ENCODE results near the gene FAM168A.
"Not testable (repeated sequence)": the region's sequence is repeated elsewhere in the genome, so short reads cannot be mapped to it uniquely, and the experiment has no call there.

The FAM168A gene

GRCh38 chr11:73465023-73465675 is 132.8 kb downstream of the FAM168A start:
- no peak for DNase-seq

DNA sequence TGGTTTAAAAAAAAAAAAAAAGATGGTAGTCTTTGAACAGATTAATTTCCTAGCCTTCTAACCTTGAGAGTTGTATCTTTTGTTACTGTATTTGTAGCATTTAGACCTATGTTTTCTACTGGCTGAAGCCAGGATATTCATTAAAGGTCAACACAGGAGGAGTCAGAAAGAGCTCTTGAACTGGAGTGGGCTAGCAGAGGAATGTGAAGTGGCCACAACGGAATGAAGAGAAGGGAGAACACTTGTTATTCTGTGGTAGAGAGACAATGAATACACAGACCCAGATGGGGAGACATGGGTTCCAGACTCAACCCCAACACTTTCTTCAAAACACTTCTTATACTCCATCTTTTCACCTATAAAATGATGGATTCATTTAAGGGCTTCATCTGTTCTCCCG is 133.6 kb downstream of the FAM168A start:
- no peak for DNase-seq

DNA sequence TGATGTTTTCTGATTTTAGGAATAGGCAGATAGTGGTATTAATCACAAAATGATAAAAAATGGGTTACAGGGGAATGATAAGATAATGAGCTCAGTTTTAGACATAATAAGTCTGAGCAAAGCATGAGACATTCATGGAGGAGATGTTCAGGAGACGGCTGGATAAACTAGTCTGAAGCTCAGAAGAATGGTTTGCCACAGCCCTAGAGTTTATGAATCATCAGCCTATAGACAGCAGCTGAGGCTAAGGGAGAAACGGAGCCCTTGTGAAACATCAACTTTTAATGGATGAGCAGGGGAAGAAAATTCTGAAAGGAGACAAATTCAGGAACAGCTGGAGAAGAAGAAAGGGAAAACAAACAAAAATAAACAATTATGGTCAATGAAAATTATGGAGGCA is 134.6 kb downstream of the FAM168A start:
- DNase-seq: no peak

- DNase-seq: no peak
Measured at GRCh38 chr11:73461964-73462363, 135.9 kb downstream of the FAM168A start.

DNA sequence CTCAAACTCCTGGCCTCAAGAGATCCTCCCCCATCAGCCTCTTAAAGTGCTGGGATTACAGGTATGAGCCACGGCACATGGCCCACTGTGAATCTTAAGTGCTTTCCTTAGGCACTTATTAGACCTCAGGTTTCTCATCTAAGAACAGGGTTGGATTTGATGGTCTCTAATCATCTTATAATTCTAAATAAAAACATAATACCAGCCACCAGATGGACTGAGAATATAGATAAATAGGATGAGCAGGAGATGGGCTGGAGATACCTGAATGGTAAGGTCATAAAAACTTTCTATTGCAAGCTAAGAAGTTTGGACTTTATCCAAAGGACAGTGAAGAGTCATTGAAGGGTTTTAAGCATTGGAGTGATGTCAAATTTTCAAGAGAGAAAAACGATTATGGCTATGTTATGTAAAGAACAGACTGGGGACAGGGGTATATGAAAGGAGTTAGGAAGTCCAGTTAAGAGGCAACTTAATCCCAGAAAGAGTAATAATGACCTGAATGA is 136.5 kb downstream of the FAM168A start:
- DNase-seq: no peak

GRCh38 chr11:73458201-73458600 is 139.7 kb downstream of the FAM168A start:
- no peak for DNase-seq

GRCh38 chr11:73454987-73455386 is 142.9 kb downstream of the FAM168A start:
- DNase-seq: no peak

- DNase-seq: no peak
Measured at GRCh38 chr11:73453562-73453961, 144.3 kb downstream of the FAM168A start.

- no peak for DNase-seq
Measured at GRCh38 chr11:73452726-73453125, 145.2 kb downstream of the FAM168A start.

DNA sequence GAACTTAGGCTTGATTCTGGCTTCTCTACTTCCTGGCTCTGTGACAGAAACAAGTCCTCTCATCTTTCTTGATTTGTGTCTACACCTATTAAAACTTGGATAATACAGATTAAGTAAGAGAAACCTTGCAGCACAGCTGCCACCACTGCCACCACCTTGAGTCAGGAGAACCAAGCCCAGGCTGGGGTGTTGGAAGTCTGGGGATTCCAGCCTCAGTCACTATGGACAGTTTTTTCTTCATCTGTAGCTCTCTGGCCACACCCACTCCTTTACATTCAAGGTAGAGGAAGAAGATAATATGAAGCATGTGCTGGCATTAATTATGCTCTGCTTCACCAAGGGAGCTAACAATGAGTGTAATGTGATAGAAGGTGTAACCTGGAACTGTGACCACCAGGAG is 146.0 kb downstream of the FAM168A start:
- no peak for DNase-seq

DNA sequence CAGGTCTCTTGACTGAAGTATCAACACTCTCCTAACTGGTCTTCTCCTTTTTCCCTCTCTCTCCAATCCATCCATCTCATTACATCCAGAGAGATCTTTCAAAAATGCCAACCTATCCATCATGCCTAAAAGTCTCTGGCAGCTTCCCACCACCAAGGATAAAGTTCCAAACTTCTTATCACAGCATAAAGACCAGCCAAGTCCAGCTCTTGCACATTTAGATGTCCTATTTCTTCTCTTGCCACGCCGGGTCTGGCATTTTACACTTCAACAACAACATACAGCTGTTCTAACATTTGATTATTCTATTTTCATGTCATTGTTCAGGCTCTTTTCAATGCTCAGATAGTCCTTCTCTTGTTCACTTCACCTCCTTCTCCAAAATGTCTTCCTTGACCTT is 151.1 kb downstream of the FAM168A start:
- no peak for DNase-seq

DNA sequence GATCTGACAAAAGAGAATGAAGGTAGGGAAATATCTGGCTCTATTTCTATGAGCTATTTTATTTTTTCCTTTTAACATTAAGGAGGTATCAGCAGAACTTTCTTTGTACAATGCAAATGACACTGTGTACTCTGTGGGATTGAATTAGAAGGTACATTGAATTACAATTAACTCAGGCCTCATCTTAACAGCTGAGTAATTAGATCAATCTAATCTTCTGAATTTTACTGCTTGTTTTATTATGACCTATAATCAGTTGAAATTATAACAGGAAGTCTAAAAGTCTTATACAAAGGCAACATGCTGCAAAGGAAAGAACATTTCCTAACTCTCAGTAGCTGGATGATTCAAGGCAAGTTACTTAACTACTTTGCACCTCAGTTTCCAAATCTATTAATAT is 151.9 kb downstream of the FAM168A start:
- no peak for DNase-seq

GRCh38 chr11:73439002-73439843 is 158.7 kb downstream of the FAM168A start:
- DNase-seq: peak; percentile 2

- not testable (repeated sequence) for DNase-seq
Measured at GRCh38 chr11:73436859-73437258, 161.1 kb downstream of the FAM168A start.

DNA sequence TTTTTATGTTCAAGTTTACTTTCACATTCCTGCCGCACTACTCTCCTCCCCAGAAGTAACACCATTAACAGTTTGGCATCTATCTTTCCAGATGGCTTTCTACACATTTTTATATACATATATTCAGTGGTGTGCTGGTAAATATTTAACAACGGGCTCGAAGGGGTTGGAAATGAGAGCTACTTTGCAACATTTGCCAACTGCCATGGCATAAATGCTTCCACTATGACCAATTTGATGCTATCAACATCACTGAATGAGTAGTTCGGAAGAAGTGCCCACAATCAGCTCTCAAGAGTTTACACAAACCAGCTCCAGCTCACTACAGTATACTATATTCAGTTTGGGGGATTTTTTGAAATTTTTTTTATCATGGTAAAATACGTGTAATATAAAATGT is 166.5 kb downstream of the FAM168A start:
- DNase-seq: no peak

DNA sequence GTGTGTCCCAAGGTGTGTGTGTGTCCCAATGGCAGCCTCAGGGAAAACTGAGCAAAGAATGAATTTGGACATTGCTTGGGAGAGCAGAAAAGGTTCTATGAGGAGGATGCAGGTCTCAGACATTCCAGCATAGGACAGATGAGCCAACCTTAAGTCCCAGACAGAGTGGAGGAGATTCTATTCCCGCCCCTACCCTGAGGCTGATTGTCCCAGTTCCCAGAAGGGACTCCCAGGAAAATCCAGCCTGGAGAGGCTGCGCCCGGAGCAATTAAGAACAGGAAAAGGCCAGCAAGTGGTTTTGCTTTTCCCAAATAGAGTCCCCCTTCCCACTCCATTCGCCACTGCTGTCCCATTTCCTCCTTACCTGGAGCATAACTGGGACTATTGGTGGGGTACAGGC is 167.6 kb downstream of the FAM168A start:
- no peak for DNase-seq

DNA sequence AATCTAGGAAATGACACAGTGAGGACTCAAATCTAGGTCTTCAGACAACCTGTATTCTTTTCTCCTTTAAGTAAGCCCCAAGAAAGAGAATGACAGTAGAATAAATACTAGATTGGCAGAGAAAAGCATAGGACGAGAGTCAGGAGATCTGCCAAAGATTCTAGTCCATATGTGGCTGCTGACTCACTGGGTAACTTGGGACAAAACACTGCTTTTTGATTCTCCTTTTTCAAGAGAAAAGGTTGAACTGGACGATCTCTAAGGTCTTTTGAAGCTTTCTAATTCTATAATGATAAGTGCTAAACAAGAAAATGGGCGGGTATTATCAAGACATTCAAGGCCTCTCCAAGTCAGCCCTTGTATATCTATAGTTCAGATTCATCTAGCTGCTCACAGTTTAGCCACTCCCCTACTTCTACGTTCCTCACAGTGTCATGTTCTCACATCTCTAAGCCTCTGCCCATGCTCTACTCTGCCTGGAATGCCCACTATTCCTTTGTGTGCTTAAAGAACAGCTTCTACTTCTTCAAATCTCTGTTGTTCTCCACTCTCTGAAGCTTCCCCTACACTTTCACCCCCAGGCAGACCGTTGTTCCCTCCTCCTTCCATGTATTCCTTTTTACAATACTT is 168.7 kb downstream of the FAM168A start:
- DNase-seq: no peak

- no peak for DNase-seq
Measured at GRCh38 chr11:73428699-73429098, 169.2 kb downstream of the FAM168A start.

GRCh38 chr11:73428227-73428626 is 169.7 kb downstream of the FAM168A start:
- no peak for DNase-seq

DNA sequence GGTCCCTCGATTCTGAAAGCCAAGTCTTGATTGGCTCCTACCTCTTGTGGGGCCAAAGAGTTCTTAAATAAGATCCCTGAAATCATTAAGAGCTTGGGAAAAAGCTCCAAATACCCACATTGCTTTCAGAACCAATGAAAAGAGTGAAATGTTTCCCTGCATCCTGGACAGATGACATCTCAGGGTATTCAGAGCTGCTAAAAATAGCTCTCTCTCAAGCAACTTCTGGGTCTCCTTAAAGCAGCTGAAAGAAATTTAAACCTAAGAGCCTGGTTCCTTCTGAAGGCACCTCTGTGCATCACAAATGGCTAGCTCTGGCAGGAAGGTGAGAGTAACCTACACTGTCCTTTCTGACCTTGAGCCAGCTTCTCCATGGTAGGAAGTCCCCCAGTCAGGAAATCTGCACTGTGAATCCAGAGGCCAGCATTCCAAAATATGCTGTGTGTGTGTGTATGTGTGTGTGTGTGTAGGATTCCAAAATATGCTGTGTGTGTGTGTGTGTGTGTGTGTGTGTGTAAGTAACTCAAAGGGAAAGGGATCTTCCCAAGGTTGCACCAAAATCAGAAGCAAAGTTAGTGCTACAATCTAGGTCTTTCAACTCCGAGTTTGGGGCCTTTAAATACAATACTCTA is 171.6 kb downstream of the FAM168A start:
- DNase-seq: no peak

DNA sequence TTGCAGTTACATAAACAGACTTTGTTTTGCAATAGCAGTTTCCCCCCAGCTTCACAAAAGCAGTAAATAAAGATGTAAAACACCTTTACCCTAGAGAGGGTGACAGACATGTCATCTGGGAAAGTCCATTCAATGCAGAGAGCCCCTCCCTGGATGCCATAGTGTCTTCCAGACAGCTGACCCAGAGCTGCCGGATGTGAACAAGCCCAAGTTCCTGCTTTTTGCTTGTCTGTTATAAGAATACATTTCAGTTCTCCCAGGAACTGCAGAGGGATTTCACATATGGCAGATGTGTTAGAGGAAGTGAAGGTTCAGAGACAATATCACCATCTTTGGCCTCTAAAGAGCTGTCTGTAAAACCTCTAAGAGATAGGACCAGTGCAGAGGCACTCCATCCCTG is 172.8 kb downstream of the FAM168A start:
- DNase-seq: no peak

DNA sequence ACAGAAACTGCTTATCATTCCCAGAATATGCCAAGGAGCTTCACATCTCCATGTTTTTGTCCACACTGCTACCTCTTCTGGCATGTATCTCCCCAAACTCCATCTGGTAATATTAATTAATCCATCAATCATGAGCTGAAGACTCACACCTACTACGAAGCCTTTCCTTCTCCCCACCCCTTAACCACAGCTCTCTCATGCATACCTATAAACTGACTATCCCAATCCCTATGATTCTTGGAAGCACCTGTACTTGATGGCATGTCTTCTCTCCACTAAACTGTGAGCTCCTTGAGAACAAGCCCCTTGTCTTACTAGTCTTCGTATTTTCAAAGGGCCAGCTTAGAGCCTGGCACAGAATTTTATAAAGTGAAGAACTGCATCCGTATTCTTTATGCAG is 174.4 kb downstream of the FAM168A start:
- no peak for DNase-seq

GRCh38 chr11:73422886-73423285 is 175.0 kb downstream of the FAM168A start:
- no peak for DNase-seq

Data from NCI-H1694 treated with DMSO at 0.1 percent for 48 hours (cell line).